B cell (primary cell): ENCODE results near the gene ATG4D.

Source experiments
- CTCF ChIP-seq: fragments of 200-600 bp; IDR thresholded peaks from one replicate; pipeline ENCODE4 v1.8.0; 2022; ENCODE audit warnings: antibody characterized with exemption, mild to moderate bottlenecking
- EZH2 ChIP-seq: IDR thresholded peaks from 2 replicates; pipeline ENCODE4 v1.6.1; 2012; ENCODE audit warnings: borderline replicate concordance, low read depth, mild to moderate bottlenecking, moderate library complexity, low read length; ENCODE audit not compliant: insufficient read depth, poor library complexity, severe bottlenecking

- TF ChIP-seq CTCF = no peak
- no peak for TF ChIP-seq EZH2
These were observed 23.1 kb downstream of the ATG4D start for GRCh38 chr19:10566658-10567410.
